ENCODE results near the gene SND1.

DNA sequence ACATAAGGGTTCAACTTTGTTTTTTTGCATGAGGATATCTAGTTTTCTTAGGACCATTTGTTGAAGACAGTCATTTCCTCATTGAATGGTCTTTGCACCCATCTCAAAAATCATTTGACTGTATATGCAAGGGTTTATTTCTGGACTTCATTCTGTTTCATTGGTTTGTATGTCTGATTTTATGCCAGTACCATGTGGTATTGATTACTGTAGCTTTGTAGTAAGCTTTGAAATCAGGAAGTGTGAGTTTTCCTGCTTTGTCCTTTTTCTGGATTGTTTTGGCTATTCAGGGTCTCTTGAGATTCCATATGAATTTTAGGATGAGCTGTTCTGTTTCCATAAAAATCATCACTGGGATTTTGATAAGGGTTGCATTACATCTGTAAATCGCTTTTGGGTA is 63.9 kb downstream of the SND1 start:
- no peak for TF ChIP-seq POLR2A (IDR thresholded peaks at IDR 0.05)
- TF ChIP-seq, protein P1, sequence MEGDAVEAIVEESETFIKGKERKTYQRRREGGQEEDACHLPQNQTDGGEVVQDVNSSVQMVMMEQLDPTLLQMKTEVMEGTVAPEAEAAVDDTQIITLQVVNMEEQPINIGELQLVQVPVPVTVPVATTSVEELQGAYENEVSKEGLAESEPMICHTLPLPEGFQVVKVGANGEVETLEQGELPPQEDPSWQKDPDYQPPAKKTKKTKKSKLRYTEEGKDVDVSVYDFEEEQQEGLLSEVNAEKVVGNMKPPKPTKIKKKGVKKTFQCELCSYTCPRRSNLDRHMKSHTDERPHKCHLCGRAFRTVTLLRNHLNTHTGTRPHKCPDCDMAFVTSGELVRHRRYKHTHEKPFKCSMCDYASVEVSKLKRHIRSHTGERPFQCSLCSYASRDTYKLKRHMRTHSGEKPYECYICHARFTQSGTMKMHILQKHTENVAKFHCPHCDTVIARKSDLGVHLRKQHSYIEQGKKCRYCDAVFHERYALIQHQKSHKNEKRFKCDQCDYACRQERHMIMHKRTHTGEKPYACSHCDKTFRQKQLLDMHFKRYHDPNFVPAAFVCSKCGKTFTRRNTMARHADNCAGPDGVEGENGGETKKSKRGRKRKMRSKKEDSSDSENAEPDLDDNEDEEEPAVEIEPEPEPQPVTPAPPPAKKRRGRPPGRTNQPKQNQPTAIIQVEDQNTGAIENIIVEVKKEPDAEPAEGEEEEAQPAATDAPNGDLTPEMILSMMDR (IDR thresholded peaks at IDR 0.05) = no peak
